GM12801 (cell line): ENCODE measurements around the gene LYVE1.

Experiments used
- TF ChIP-seq, protein P1 (sequence below): IDR thresholded peaks from one replicate; pipeline ENCODE4 v1.5.1; 2011; ENCODE audit warnings: control low read depth; ENCODE audit not compliant: insufficient read length; ENCODE audit errors: extremely low read depth

Gene LYVE1

DNA sequence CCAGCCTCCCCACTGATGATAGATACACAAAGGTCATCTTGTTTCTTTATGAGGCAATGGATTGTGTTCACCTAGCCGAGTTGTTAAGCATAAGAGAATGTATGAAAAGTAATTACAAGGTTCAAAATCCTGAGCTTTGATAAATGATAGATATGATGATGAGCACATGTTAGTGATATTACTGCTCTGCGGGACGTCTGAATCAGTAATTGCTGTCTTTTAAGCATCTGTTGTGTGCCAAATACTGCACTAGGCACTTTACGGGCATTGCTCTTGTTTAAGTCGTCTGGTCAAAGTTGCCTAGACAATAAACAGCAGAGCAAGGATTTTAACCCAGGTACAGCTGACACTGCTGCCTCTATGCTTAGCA lies 26.9 kb downstream of the LYVE1 start:
- TF ChIP-seq, protein P1, sequence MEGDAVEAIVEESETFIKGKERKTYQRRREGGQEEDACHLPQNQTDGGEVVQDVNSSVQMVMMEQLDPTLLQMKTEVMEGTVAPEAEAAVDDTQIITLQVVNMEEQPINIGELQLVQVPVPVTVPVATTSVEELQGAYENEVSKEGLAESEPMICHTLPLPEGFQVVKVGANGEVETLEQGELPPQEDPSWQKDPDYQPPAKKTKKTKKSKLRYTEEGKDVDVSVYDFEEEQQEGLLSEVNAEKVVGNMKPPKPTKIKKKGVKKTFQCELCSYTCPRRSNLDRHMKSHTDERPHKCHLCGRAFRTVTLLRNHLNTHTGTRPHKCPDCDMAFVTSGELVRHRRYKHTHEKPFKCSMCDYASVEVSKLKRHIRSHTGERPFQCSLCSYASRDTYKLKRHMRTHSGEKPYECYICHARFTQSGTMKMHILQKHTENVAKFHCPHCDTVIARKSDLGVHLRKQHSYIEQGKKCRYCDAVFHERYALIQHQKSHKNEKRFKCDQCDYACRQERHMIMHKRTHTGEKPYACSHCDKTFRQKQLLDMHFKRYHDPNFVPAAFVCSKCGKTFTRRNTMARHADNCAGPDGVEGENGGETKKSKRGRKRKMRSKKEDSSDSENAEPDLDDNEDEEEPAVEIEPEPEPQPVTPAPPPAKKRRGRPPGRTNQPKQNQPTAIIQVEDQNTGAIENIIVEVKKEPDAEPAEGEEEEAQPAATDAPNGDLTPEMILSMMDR, result no peak

DNA sequence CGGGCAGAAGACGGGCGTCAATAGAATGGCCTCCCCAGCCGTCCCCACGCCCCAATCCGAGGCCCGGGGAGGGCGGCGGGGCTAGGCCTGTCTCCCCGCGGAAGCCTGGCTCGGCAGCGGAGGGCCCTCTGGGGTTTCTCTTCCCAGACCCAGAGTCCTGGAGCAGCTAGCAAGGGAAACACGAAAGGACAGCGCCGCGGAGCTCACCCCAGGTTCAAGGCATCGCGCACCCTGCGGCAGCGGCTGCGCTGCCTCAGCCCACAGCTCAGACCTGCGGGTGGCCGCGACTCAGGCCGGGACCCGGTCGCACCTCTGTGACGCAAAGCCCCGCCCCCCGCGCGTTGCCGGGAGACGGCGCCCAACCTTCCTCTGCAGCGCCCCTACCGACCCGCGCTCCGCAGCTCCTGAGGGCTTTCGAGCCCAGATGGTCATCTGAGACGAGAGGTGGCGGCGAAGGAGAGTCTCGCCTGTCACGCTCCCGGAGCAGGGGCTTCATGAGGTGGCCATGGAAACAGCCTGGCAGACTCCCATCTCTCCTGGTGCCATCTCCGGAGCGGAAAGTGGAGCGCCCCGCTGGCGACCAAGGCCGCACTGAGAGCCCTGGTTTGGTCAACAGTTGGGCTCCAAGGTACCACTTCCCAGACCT lies 27.4 kb downstream of the LYVE1 start, which contains the start of gene RNF141:
TSS of gene RNF141 (minus strand) at position 273 of the 646 bp plus-strand sequence. CDS start 7,029 bp downstream, outside the sequence.
- TF ChIP-seq, protein P1, result no peak

GRCh38 chr11:10540546-10540914 lies 27.9 kb downstream of the LYVE1 start:
- TF ChIP-seq, protein P1, result no peak

GRCh38 chr11:10539339-10539738 lies 29.1 kb downstream of the LYVE1 start:
- TF ChIP-seq, protein P1, result no peak

GRCh38 chr11:10538924-10539323 lies 29.5 kb downstream of the LYVE1 start:
- TF ChIP-seq, protein P1, result no peak

DNA sequence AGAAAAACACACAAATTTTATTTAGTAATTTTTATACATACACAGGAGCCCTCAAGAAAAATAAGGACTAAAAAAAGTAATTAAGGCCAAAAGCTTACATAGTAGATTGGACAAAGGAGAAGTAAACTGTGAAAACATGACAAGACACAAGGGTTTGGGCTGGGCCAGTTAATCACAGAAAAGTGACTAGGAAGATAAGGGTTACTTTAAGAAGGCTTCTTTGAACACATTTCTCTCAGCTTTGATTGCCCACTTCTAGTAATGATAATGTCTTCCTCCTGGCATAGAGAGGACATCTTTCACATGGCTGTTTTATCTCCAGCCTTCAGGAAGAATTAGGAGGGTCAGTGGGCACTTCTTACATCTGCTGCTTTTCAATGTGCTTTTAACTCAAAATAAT lies 30.9 kb downstream of the LYVE1 start:
- TF ChIP-seq, protein P1, result no peak

DNA sequence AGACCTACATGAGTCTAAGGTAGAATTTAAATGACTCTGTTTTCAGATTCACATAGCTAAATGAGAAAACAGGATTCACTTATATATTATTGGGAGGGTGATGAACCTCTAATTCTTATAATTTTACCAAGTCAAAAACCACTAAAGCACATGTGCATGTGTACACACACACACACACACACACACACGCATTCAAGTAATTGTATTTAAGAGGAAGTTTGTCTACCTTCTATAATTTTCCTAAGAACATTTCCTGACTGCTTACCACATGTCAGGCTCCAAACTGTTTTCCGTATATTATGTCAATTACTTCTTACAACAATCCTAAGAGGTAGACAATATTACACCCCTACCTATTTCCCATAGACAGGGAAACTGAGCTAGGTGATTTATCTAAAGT lies 34.1 kb downstream of the LYVE1 start:
- TF ChIP-seq, protein P1, result no peak

DNA sequence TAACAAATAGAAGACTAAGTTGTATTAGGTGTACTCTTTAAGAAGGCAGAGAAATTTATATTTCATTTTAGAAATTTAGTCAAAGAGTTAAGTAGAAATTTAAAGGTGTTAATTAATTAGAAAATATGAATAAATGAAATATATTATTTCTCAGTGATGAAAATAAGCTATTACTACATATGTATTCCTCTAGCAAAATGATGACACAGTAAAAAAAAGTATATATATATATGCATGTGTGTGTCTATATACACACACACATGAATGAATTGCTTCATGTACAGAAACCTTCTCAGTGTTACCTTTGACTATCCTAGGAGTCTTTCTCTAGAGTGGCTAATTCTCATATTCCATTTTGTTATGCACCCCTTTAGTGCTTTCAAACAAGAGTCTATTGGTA lies 35.1 kb downstream of the LYVE1 start:
- TF ChIP-seq, protein P1, result no peak
